ENCODE measurements around the gene SRRM2.

GRCh38 chr16:2705351-2705750 lies 47.1 kb upstream of the SRRM2 start:
- TF ChIP-seq CTCF (IDR thresholded peaks at IDR 0.05) (no peak), POLR2A (IDR thresholded peaks at IDR 0.05) (no peak), EP300 (IDR thresholded peaks at IDR 0.05; ENCODE audit: low read depth) (no peak)

Data from transverse colon (tissue), 3 donors.